Breast epithelium (tissue), 3 donors: ENCODE data around the gene FUT8.

Source experiments
- POLR2A ChIP-seq: fragments of 450-650 bp; IDR thresholded peaks from one replicate; pipeline ENCODE4 v1.6.1; 2016; ENCODE audit warnings: antibody characterized with exemption, mild to moderate bottlenecking, moderate library complexity
- POLR2AphosphoS5 ChIP-seq, 3 donors: sonication (generic); formaldehyde crosslinking; IDR thresholded peaks; one replicate each; pipeline ENCODE4 v1.6.1; 2017; ENCODE audit warnings: antibody characterized with exemption in 3 of 3
- TF ChIP-seq, protein P1 (sequence below), 3 donors: fragments of 450-650 bp; IDR thresholded peaks; one replicate each; pipeline ENCODE4 v1.5.1; 2016 to 2017; ENCODE audit warnings: antibody characterized with exemption in 3 of 3, mild to moderate bottlenecking in 3 of 3, moderate library complexity in 3 of 3

DNA sequence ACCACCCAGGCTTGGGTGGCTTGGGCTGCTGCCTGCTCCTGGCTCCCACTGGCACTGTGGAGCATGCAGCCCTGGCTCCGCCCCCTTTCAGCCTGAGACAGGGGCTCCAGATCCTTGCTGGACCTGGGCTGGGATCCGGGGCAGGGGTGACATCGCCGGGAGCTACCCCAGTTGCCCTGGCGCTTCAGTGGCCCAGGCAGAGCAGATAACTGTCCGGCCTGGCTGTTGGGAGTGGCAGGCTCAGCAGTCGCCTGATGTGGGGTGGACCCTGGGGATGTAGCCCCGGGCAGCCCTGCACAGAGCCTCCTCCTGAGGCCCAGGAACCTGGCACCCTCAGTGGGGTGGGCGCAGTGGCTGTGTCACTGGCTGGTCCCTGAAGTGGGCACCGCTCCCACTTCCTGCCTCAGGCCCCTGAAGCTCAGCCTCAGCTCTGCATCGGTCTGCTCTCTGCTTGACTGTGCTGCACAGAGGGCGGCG lies 57.9 kb downstream of the FUT8 start:
- TF ChIP-seq, protein P1, sequence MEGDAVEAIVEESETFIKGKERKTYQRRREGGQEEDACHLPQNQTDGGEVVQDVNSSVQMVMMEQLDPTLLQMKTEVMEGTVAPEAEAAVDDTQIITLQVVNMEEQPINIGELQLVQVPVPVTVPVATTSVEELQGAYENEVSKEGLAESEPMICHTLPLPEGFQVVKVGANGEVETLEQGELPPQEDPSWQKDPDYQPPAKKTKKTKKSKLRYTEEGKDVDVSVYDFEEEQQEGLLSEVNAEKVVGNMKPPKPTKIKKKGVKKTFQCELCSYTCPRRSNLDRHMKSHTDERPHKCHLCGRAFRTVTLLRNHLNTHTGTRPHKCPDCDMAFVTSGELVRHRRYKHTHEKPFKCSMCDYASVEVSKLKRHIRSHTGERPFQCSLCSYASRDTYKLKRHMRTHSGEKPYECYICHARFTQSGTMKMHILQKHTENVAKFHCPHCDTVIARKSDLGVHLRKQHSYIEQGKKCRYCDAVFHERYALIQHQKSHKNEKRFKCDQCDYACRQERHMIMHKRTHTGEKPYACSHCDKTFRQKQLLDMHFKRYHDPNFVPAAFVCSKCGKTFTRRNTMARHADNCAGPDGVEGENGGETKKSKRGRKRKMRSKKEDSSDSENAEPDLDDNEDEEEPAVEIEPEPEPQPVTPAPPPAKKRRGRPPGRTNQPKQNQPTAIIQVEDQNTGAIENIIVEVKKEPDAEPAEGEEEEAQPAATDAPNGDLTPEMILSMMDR (IDR thresholded peaks at IDR 0.05) = no peak
- TF ChIP-seq POLR2A (no peak), POLR2AphosphoS5 (IDR thresholded peaks at IDR 0.05) (no peak)
